ENCODE measurements around the gene TMEM208. TPM values are rescaled to one million over a fixed set of nuclear protein-coding genes. Genes with fewer than 3 reads are reported as not detected.

The TMEM208 gene
- total RNA-seq, 1 experiment from 2014 or later: 44.4 TPM

GRCh38 chr16:67256701-67257230, 29.8 kb downstream of the TMEM208 start:
- no TSS peak for BruUV-seq (replicated peaks)
- no peak for TF ChIP-seq CTCF (IDR thresholded peaks at IDR 0.05; ENCODE audit: unreplicated experiment)
- ChIA-PET POLR2A (no interaction called here), CTCF (no interaction called here)
- no peak overlapping the region for H3K4me3 Mint-ChIP-seq (ENCODE audit: unreplicated experiment)
- no peaks in the 10 kb centered on the region for H3K27me3 Mint-ChIP-seq (ENCODE audit: insufficient read depth, unreplicated experiment)
- H3K27ac Mint-ChIP-seq (ENCODE audit: low read depth, unreplicated experiment): no peak overlapping the region
- DNase-seq (ENCODE audit: unreplicated experiment): no peak
- H3K4me1 Mint-ChIP-seq (ENCODE audit: insufficient read depth, unreplicated experiment): no peaks in the 10 kb centered on the region
- intact Hi-C loops (cut with micrococcal nuclease): no loop called here
- no peaks in the 10 kb centered on the region for H3K9me3 Mint-ChIP-seq (ENCODE audit: unreplicated experiment)
- no peaks in the 10 kb centered on the region for H3K36me3 Mint-ChIP-seq (ENCODE audit: insufficient read depth, unreplicated experiment)

GRCh38 chr16:67257486-67258160, 30.7 kb downstream of the TMEM208 start:
- no peak overlapping the region for H3K4me3 Mint-ChIP-seq (ENCODE audit: unreplicated experiment)
- DNase-seq (ENCODE audit: unreplicated experiment): no peak
- intact Hi-C loops (cut with micrococcal nuclease): no loop called here
- H3K27me3 Mint-ChIP-seq (ENCODE audit: insufficient read depth, unreplicated experiment): peaks cover 7% of the 10 kb centered on the region
- BruUV-seq (replicated peaks): no TSS peak
- H3K9me3 Mint-ChIP-seq (ENCODE audit: unreplicated experiment): no peaks in the 10 kb centered on the region
- ChIA-PET POLR2A (no interaction called here), CTCF (interaction anchor here (0.9 to 1.3 kb wide), 3 partner anchors 20 to 159 kb away, joined by 3 to 10 read pairs (median 5); partner anchors contain the start of gene ZDHHC1)
- no peak for TF ChIP-seq CTCF (IDR thresholded peaks at IDR 0.05; ENCODE audit: unreplicated experiment)
- no peaks in the 10 kb centered on the region for H3K4me1 Mint-ChIP-seq (ENCODE audit: insufficient read depth, unreplicated experiment)
- no peak overlapping the region for H3K27ac Mint-ChIP-seq (ENCODE audit: low read depth, unreplicated experiment)
- no peaks in the 10 kb centered on the region for H3K36me3 Mint-ChIP-seq (ENCODE audit: insufficient read depth, unreplicated experiment)

GRCh38 chr16:67258161-67258835, 31.4 kb downstream of the TMEM208 start:
- no TSS peak for BruUV-seq (replicated peaks)
- no peak overlapping the region for H3K27ac Mint-ChIP-seq (ENCODE audit: low read depth, unreplicated experiment)
- H3K27me3 Mint-ChIP-seq (ENCODE audit: insufficient read depth, unreplicated experiment): peaks cover 13% of the 10 kb centered on the region
- H3K4me3 Mint-ChIP-seq (ENCODE audit: unreplicated experiment): no peak overlapping the region
- H3K4me1 Mint-ChIP-seq (ENCODE audit: insufficient read depth, unreplicated experiment): no peaks in the 10 kb centered on the region
- no peaks in the 10 kb centered on the region for H3K9me3 Mint-ChIP-seq (ENCODE audit: unreplicated experiment)
- intact Hi-C loops (cut with micrococcal nuclease): no loop called here
- ChIA-PET POLR2A (interaction anchor here (0.6 kb wide), 1 partner anchor 71 kb away, joined by 6 read pairs; no protein-coding TSS in a partner anchor), CTCF (interaction anchor here (0.6 to 1.3 kb wide), 7 partner anchors 13 to 376 kb away, joined by 3 to 10 read pairs (median 3); partner anchors contain the start of gene ZDHHC1)
- H3K36me3 Mint-ChIP-seq (ENCODE audit: insufficient read depth, unreplicated experiment): no peaks in the 10 kb centered on the region
- no peak for DNase-seq (ENCODE audit: unreplicated experiment)
- TF ChIP-seq CTCF (IDR thresholded peaks at IDR 0.05; ENCODE audit: unreplicated experiment): no peak

GRCh38 chr16:67259705-67260104, 32.8 kb downstream of the TMEM208 start:
- TF ChIP-seq CTCF (IDR thresholded peaks at IDR 0.05; ENCODE audit: unreplicated experiment): no peak
- Mint-ChIP-seq H3K4me3 (ENCODE audit: unreplicated experiment) (no peak overlapping the region), H3K9me3 (ENCODE audit: unreplicated experiment) (no peaks in the 10 kb centered on the region), H3K36me3 (ENCODE audit: insufficient read depth, unreplicated experiment) (no peaks in the 10 kb centered on the region), H3K27me3 (ENCODE audit: insufficient read depth, unreplicated experiment) (peaks cover 19% of the 10 kb centered on the region), H3K27ac (ENCODE audit: low read depth, unreplicated experiment) (no peak overlapping the region), H3K4me1 (ENCODE audit: insufficient read depth, unreplicated experiment) (no peaks in the 10 kb centered on the region)
- intact Hi-C loops (cut with micrococcal nuclease): loop anchor here (1.0 to 2.0 kb wide), 4 partner anchors 26 to 205 kb away; partner anchors contain the start of gene ZDHHC1
- POLR2A ChIA-PET: no interaction called here
- DNase-seq (ENCODE audit: unreplicated experiment): no peak
- no TSS peak for BruUV-seq (replicated peaks)
- CTCF ChIA-PET: interaction anchor here (0.6 to 2.8 kb wide), 33 partner anchors 10 to 492 kb away, joined by 3 to 37 read pairs (median 5); partner anchors contain the start of genes FHOD1, SLC9A5 and ZDHHC1
